B cell (primary cell): ENCODE data around the gene S100A3. TPM values are rescaled to one million over a fixed set of nuclear protein-coding genes. Genes with fewer than 3 reads are reported as not detected.
A peak's percentile ranks its signal among the peaks of the same experiment; 100 is the strongest.

Experiments used
- ATAC-seq: fragments of 200-7000 bp; cut with Tn5 transposase; one replicate; pipeline ENCODE4 v1.10.0; 2021; ENCODE audit warnings: low read depth, mild to moderate bottlenecking, moderate number of reproducible peaks, moderate library complexity
- CTCF ChIA-PET: fragments of 350-600 bp; sonication (Branson Sonifier 250); formaldehyde crosslinking; loops from one replicate; lab custom pipeline; 2021; ENCODE audit warnings: antibody characterized with exemption, inconsistent platforms; lab: Charles Lee
- POLR2A ChIA-PET: fragments of 350-600 bp; sonication (Branson Sonifier 250); formaldehyde crosslinking; loops from one replicate; lab custom pipeline; 2021; ENCODE audit warnings: antibody characterized with exemption; lab: Charles Lee
- DNase-seq: peaks from one replicate; pipeline ENCODE4 v3.0.0; 2013
- H2AFZ ChIP-seq: 2 replicates; pipeline ENCODE4 v1.6.1; 2012; ENCODE audit warnings: mild to moderate bottlenecking, low read depth, low read length; ENCODE audit not compliant: insufficient read depth, poor library complexity, severe bottlenecking
- H3K27ac ChIP-seq, 2 donors: 1 replicate in 1 of 2; 2 replicates in 1 of 2; pipeline ENCODE4 v1.5.1; 2012 to 2013; ENCODE audit warnings: low read length in 2 of 2, mild to moderate bottlenecking in 2 of 2, moderate library complexity in 1 of 2
- H3K27me3 ChIP-seq, 4 experiments: fragments of 200-600 bp in 1 of 4; sonication (generic) in 1 of 4; replicated peaks in 1 of 4; 1 replicate in 2 of 4; 2 replicates in 2 of 4; pipeline versions ENCODE4 v1.6.1 to v1.7.0; 2013 to 2016; ENCODE audit warnings: low read length in 3 of 4, mild to moderate bottlenecking in 2 of 4, mixed read lengths in 1 of 4, moderate library complexity in 1 of 4; ENCODE audit not compliant: insufficient read depth in 4 of 4, control insufficient read depth in 3 of 4; ENCODE audit errors: control extremely low read depth in 1 of 4
- H3K36me3 ChIP-seq, 2 experiments: replicated peaks in 1 of 2; 1 replicate in 1 of 2; 2 replicates in 1 of 2; pipeline versions ENCODE4 v1.6.1 to v1.7.1; 2013; ENCODE audit warnings: low read length in 1 of 2; ENCODE audit not compliant: insufficient read depth in 2 of 2, control insufficient read depth in 1 of 2; ENCODE audit errors: control extremely low read depth in 1 of 2, extremely low read depth in 1 of 2
- H3K4me1 ChIP-seq, 2 donors: fragments of 200-600 bp in 1 of 2; sonication (generic) in 1 of 2; 1 replicate in 1 of 2; 2 replicates in 1 of 2; pipeline versions ENCODE4 v1.5.1 to v1.6.1; 2013 to 2017; ENCODE audit warnings: low read length in 2 of 2; ENCODE audit not compliant: control insufficient read depth in 2 of 2, insufficient read depth in 2 of 2
- H3K4me2 ChIP-seq: replicated peaks from 2 replicates; pipeline ENCODE3; 2012; ENCODE audit warnings: mild to moderate bottlenecking, low read depth, low read length; ENCODE audit not compliant: poor library complexity, severe bottlenecking
- H3K4me3 ChIP-seq, 5 experiments: fragments of 200-600 bp in 1 of 5; sonication (generic) in 1 of 5; 1 replicate in 3 of 5; 2 replicates in 2 of 5; pipeline versions ENCODE4 v1.5.1 to v1.7.0; 2011 to 2016; ENCODE audit warnings: low read length in 4 of 5, mild to moderate bottlenecking in 4 of 5, low read depth in 2 of 5, control low read depth in 1 of 5, moderate library complexity in 1 of 5; ENCODE audit not compliant: insufficient read depth in 1 of 5; ENCODE audit errors: control extremely low read depth in 1 of 5, extremely low read depth in 1 of 5
- H3K79me2 ChIP-seq: fragments of 200-600 bp; sonication (generic); one replicate; pipeline ENCODE4 v1.6.0; 2016; ENCODE audit warnings: low read length; ENCODE audit not compliant: control insufficient read depth, insufficient read depth
- H3K9ac ChIP-seq: fragments of 200-600 bp; sonication (generic); 2 replicates; pipeline ENCODE4 v1.6.1; 2017; ENCODE audit warnings: mild to moderate bottlenecking, low read length, moderate library complexity
- H3K9me3 ChIP-seq, 3 donors: one replicate each; pipeline versions ENCODE4 v1.6.1 to v1.7.1; 2013; ENCODE audit warnings: low read length in 2 of 3; ENCODE audit not compliant: control insufficient read depth in 2 of 3, insufficient read depth in 1 of 3; ENCODE audit errors: control extremely low read depth in 1 of 3
- H4K20me1 ChIP-seq: 2 replicates; pipeline ENCODE4 v1.6.0; 2012; ENCODE audit warnings: mild to moderate bottlenecking, low read length; ENCODE audit not compliant: insufficient read depth, control insufficient read depth, poor library complexity, severe bottlenecking
- H3K27ac Mint-ChIP-seq: one replicate; pipeline ENCODE4 v1.8.0; 2021; ENCODE audit warnings: mixed read lengths
- H3K27me3 Mint-ChIP-seq: one replicate; pipeline ENCODE4 v1.8.0; 2021; ENCODE audit warnings: mixed read lengths
- H3K4me1 Mint-ChIP-seq: one replicate; pipeline ENCODE4 v1.8.0; 2021; ENCODE audit warnings: mixed read lengths
- H3K4me3 Mint-ChIP-seq: one replicate; pipeline ENCODE4 v1.8.0; 2021; ENCODE audit warnings: mixed read lengths
- H3K9me3 Mint-ChIP-seq: one replicate; pipeline ENCODE4 v1.8.0; 2022; ENCODE audit warnings: mixed read lengths; ENCODE audit not compliant: insufficient read depth
- EZH2 ChIP-seq: IDR thresholded peaks from 2 replicates; pipeline ENCODE4 v1.6.1; 2012; ENCODE audit warnings: borderline replicate concordance, low read depth, mild to moderate bottlenecking, moderate library complexity, low read length; ENCODE audit not compliant: insufficient read depth, poor library complexity, severe bottlenecking
- WGBS: methylation state at CpG from one replicate; pipeline ENCODE4 v1.1.5; 2013; ENCODE audit warnings: missing lambda C conversion rate; ENCODE audit not compliant: insufficient coverage; 5-methylcytosine and 5-hydroxymethylcytosine counted together
- intact Hi-C: fragments of 100-400 bp; cut with micrococcal nuclease; formaldehyde crosslinking; loops from one replicate; pipeline ENCODE4 v1.10.0; 2022
- polyA plus RNA-seq: library from polyadenylated mRNA; depleted of rRNA; stranded (reverse); fragments of >200 nt; gene quantifications from 2 replicates; pipeline ENCODE4 v1.2.3, GENCODE V29; 2012
- total RNA-seq, 2 donors: library from RNA; stranded (reverse); fragments of 120-200 nt in 1 of 2; gene quantifications; 1 replicate in 1 of 2; 2 replicates in 1 of 2; pipeline versions ENCODE4 v1.2.3 to v1.2.4, GENCODE V29; 2013 to 2022
- TF ChIP-seq, protein P1 (sequence below): fragments of 200-600 bp; IDR thresholded peaks from one replicate; pipeline ENCODE4 v1.8.0; 2022; ENCODE audit warnings: antibody characterized with exemption, mild to moderate bottlenecking

Gene S100A3
- total and polyA plus RNA-seq, 2 donors (not counting 1 experiment from before 2014, with no cell fraction given), result not detected

DNA sequence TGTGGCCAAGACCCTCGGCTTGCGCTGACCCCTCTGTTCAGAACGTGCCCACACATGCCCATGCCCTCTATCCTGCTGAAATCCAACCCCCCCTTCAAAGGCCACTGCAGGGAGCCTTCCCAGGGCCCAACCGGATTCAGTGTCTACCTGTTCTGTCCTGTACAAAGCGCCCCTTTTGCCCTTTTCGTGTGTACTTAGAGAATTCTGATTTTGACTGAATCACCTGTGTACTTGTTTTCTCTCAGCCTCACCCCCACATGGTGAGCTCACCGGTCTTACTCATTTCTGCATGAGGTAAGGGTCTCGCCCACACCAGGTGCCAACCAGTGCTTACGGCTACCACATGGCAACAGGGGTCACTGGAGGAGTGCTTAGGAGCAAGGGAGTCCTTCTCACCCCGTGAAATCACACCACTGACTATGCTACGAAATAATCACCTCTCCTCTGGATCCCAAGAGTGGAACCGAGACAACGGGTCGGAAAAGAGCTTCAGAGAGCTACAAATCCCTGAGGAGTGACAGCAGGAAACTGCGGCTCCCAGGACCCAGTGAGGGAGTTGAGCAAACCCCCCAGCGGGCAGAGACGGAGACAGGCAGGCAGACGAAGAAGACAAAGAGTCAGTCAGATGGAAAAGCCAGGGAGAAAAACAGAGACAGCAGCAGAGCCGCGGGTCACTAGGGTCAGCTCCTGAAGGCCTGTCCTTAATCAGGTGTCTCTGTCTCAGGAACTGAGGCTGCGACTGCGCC is 18.7 kb upstream of the S100A3 start:
- H3K27ac ChIP-seq, result no peak overlapping the region
- H3K4me3 ChIP-seq, result no peak overlapping the region
- H3K9me3 Mint-ChIP-seq, result no peaks in the 10 kb centered on the region
- POLR2A ChIA-PET, result interaction anchor here (0.5 to 1.4 kb wide), 4 partner anchors 32 to 176 kb away, joined by 3 to 7 read pairs (median 4); partner anchors contain the start of gene S100A6
- no peak overlapping the region for H3K4me2 ChIP-seq
- H3K4me3 Mint-ChIP-seq, result no peak overlapping the region
- H3K9me3 ChIP-seq, result no peaks in the 10 kb centered on the region
- CTCF ChIA-PET, result interaction anchor here (0.6 to 7.4 kb wide), 24 partner anchors 8 to 419 kb away, joined by 3 to 227 read pairs (median 4); partner anchors contain the start of genes CRTC2, S100A4, S100A5 and S100A6
- H3K4me1 ChIP-seq, result peaks cover 15 to 34% of the 10 kb centered on the region in 2 donors
- ATAC-seq (no peak), DNase-seq (no peak)
- H2AFZ ChIP-seq, result peak overlapping the region; percentile 81
- H4K20me1 ChIP-seq, result no peaks in the 10 kb centered on the region
- H3K27ac Mint-ChIP-seq, result no peak overlapping the region
- no peaks in the 10 kb centered on the region for H3K79me2 ChIP-seq
- H3K36me3 ChIP-seq, result no peaks in the 10 kb centered on the region
- TF ChIP-seq, protein P1, sequence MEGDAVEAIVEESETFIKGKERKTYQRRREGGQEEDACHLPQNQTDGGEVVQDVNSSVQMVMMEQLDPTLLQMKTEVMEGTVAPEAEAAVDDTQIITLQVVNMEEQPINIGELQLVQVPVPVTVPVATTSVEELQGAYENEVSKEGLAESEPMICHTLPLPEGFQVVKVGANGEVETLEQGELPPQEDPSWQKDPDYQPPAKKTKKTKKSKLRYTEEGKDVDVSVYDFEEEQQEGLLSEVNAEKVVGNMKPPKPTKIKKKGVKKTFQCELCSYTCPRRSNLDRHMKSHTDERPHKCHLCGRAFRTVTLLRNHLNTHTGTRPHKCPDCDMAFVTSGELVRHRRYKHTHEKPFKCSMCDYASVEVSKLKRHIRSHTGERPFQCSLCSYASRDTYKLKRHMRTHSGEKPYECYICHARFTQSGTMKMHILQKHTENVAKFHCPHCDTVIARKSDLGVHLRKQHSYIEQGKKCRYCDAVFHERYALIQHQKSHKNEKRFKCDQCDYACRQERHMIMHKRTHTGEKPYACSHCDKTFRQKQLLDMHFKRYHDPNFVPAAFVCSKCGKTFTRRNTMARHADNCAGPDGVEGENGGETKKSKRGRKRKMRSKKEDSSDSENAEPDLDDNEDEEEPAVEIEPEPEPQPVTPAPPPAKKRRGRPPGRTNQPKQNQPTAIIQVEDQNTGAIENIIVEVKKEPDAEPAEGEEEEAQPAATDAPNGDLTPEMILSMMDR, result no peak
- no peak for TF ChIP-seq EZH2
- peaks cover 34% of the 10 kb centered on the region for H3K4me1 Mint-ChIP-seq
- H3K27me3 Mint-ChIP-seq, result peaks cover 7% of the 10 kb centered on the region
- H3K27me3 ChIP-seq, result peaks cover 0 to 2% (median 0%) of the 10 kb centered on the region in 4 experiments
- no peak overlapping the region for H3K9ac ChIP-seq
- intact Hi-C loops, result loop anchor here (1.0 kb wide), 5 partner anchors 34 to 705 kb away; partner anchors contain the start of gene HAX1
- 91% methylated on average over 16 of the region's 22 CpGs for WGBS
